Measurements from ENCODE around the gene SPSB1.

DNA sequence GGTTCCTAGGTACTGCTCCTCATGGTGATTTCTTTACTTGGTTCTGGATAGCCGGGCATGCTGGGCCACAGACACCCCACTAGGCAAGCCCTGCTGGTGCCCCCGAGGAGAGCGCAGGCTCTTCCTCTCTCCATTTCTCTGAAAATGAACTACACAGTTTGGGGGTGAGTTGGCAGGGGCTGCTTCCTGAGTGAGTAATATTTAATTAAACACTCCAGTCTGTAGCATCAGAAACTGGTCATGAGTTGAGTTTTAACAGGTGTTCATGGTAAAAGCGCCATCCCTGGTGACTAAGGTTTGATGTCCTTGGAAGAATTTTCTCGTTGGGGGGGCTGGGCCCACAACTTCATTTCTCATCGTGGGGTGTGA lies 1.7 kb downstream of the SPSB1 start:
- TF ChIP-seq CTCF (conservative IDR thresholded peaks at IDR 0.05; ENCODE audit: low read depth, low read length) (no peak), POLR2A (IDR thresholded peaks at IDR 0.05; ENCODE audit: low read depth, low read length) (peak; percentile 78), RFX5 (IDR thresholded peaks at IDR 0.05; ENCODE audit: low read depth, low read length) (no peak), USF2 (IDR thresholded peaks at IDR 0.05; ENCODE audit: low read depth, low read length) (no peak)
- TF ChIP-seq, protein P1, sequence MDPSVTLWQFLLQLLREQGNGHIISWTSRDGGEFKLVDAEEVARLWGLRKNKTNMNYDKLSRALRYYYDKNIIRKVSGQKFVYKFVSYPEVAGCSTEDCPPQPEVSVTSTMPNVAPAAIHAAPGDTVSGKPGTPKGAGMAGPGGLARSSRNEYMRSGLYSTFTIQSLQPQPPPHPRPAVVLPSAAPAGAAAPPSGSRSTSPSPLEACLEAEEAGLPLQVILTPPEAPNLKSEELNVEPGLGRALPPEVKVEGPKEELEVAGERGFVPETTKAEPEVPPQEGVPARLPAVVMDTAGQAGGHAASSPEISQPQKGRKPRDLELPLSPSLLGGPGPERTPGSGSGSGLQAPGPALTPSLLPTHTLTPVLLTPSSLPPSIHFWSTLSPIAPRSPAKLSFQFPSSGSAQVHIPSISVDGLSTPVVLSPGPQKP (IDR thresholded peaks at IDR 0.05; ENCODE audit: borderline replicate concordance, low read depth, low read length) = no peak

Measured in IMR-90 (cell line).